Activated CD8-positive, alpha-beta memory T cell treated with anti-CD3 and anti-CD28 coated beads, Interleukin-2, amount 50 U/mL, for 48 hours (primary cell): ENCODE measurements around the gene DNMT3B.
A peak's percentile ranks its signal among the peaks of the same experiment; 100 is the strongest.
"Not testable (repeated sequence)": the region's sequence is repeated elsewhere in the genome, so short reads cannot be mapped to it uniquely, and the experiment has no call there.

Experiments
- DNase-seq: peaks from one replicate; pipeline ENCODE4 v3.0.0-alpha.2; 2020

Gene DNMT3B

GRCh38 chr20:32761831-32762753 is at the start of gene DNMT3B:
DNMT3B (plus strand) TSS chr20:32762385; CDS start chr20:32780324, 17,939 bp downstream.
- DNase-seq, result peak; percentile 83

- DNase-seq, result no peak
Observed at GRCh38 chr20:32718749-32719348, 43.3 kb upstream of the DNMT3B start.

- DNase-seq, result no peak
Observed at GRCh38 chr20:32727683-32728082, 34.5 kb upstream of the DNMT3B start.

GRCh38 chr20:32728435-32728834 is 33.8 kb upstream of the DNMT3B start:
- DNase-seq, result not testable (repeated sequence)

GRCh38 chr20:32729334-32729733 is 32.9 kb upstream of the DNMT3B start:
- DNase-seq, result not testable (repeated sequence)

- no peak for DNase-seq
Observed at GRCh38 chr20:32731882-32732266, 30.3 kb upstream of the DNMT3B start.

- DNase-seq, result peak; percentile 59
Observed at GRCh38 chr20:32737371-32738223, 24.6 kb upstream of the DNMT3B start.

GRCh38 chr20:32741151-32741550 is 21.0 kb upstream of the DNMT3B start:
- DNase-seq, result no peak

GRCh38 chr20:32742322-32743236 is 19.6 kb upstream of the DNMT3B start:
- DNase-seq, result peak; percentile 68

- peak; percentile 82 for DNase-seq
Observed at GRCh38 chr20:32743237-32744112, 18.7 kb upstream of the DNMT3B start, which contains the start of gene COMMD7. COMMD7 (minus strand) TSS chr20:32743467; CDS start chr20:32743391, 76 bp downstream.

GRCh38 chr20:32749914-32750637 is 12.1 kb upstream of the DNMT3B start:
- DNase-seq, result no peak

GRCh38 chr20:32751293-32751692 is 10.9 kb upstream of the DNMT3B start:
- DNase-seq, result no peak

- DNase-seq, result no peak
Observed at GRCh38 chr20:32751702-32752457, 10.3 kb upstream of the DNMT3B start.

GRCh38 chr20:32752458-32753250 is 9.5 kb upstream of the DNMT3B start:
- DNase-seq, result no peak

GRCh38 chr20:32753731-32754130 is 8.5 kb upstream of the DNMT3B start:
- no peak for DNase-seq

- DNase-seq, result no peak
Observed at GRCh38 chr20:32756156-32756555, 6.0 kb upstream of the DNMT3B start.

GRCh38 chr20:32761417-32761830 is 761 bp upstream of the DNMT3B start:
- no peak for DNase-seq

- DNase-seq, result no peak
Observed at GRCh38 chr20:32762754-32763201, 593 bp downstream of the DNMT3B start.
